G401 (cell line): ENCODE measurements around the gene RGS18. TPM values are rescaled to one million over a fixed set of nuclear protein-coding genes. Genes with fewer than 3 reads are reported as not detected.
"Not testable (repeated sequence)": the region's sequence is repeated elsewhere in the genome, so short reads cannot be mapped to it uniquely, and the experiment has no call there.

Source experiments
- DNase-seq: peaks from one replicate; pipeline ENCODE4 v3.0.0-alpha.2; 2015; ENCODE audit warnings: low spot score
- in situ Hi-C: cut with HindIII; loops from 2 replicates; pipeline ENCODE4 v1.10.0; 2016; ENCODE audit warnings: low sequenced_read_pairs, mixed read lengths
- total RNA-seq: library from RNA; depleted of rRNA; stranded (reverse); fragments of >200 nt; shearing (Covaris generic); gene quantifications from 2 replicates; pipeline ENCODE4 v1.2.3, GENCODE V29; 2014; rRNA removed

Gene RGS18, protein sequence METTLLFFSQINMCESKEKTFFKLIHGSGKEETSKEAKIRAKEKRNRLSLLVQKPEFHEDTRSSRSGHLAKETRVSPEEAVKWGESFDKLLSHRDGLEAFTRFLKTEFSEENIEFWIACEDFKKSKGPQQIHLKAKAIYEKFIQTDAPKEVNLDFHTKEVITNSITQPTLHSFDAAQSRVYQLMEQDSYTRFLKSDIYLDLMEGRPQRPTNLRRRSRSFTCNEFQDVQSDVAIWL
- total RNA-seq, result not detected in 2 replicates

DNA sequence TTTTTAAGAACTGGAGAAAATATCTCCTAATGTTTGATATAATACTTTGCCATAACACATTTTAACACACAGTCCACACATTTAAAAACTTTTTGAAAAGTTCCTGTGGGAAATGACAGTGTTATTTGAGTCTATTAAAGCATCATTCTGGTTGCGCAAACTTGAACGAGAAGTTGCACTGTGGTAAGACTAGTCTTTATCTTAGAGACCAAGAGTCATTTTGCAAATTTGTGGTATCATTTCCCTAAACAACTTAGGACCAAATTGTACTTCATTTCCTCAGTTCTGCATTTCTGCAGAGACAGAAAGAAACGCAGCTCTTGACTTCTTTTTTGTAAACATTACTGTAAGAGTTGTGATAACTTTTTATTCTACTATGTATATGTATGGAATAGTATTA lies at the start of gene RGS18:
RGS18 (plus strand) TSS at position 282 of the 400 bp plus-strand sequence. CDS start 176 bp downstream, outside the sequence.
- DNase-seq, result peak; percentile 5
- in situ Hi-C loops, result no loop called here

DNA sequence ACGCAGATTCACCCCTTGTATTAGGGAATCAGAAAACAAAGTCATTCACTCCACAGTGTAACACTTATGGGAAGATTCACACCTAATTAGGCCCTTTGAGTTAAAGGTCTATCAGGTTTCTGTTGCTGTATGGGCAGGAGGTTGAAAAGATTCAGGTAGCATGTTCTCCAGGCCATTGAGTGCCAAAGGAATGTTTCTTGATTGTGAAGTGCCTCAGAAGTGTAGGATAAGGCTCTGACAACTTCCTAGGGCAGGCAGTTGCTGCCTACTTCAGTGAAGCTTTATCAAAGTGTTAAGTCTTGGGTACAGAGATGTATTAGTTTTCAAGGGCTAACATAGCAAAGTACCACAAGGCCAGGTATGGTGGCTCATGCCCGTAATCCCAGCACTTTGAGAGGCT lies 48.7 kb upstream of the RGS18 start:
- in situ Hi-C loops, result no loop called here
- no peak for DNase-seq

DNA sequence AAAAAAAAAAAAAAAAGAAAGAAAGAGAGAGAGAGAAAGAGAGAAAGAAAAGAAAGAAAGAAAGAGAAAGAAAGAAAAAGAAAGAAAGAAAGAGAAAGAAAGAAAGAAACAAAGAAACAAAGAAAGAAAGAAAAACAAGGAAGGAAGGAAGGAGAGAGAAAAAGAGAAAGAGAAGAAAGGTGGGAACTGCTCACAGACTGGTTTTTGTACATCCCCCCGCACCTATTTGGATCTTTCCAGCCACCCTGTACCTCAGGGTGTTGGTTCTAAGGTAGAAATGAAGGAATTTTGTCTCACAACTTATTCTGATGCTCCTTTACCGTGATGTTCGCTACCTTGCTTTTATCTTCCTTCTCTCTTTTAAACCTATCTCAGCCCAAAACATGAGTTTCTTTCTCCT lies 43.3 kb upstream of the RGS18 start:
- no peak for DNase-seq
- in situ Hi-C loops, result no loop called here

DNA sequence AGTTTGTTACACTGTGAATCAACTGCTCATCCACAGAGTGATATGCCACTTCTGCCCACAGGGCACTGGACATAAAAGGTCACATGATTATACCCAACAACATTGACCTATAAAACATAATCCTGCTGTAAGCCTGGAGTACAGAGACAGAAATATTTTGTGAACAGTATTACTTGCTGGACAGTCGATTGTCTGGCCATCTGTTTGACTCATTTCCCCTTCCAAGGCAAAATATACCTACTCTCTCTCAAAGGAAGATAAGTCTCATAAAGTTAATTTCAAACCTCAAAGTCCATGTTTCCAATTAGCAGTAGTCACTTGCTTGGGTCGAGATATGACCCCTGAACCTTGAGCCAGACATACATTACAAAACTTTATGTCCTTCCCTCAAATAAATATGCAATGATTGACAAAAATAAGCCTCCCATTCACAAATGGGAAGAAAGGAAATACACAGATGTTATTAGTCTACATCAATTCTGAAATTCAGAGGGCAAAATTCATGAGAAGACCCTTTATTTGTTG lies 39.3 kb upstream of the RGS18 start:
- no peak for DNase-seq
- in situ Hi-C loops, result no loop called here

DNA sequence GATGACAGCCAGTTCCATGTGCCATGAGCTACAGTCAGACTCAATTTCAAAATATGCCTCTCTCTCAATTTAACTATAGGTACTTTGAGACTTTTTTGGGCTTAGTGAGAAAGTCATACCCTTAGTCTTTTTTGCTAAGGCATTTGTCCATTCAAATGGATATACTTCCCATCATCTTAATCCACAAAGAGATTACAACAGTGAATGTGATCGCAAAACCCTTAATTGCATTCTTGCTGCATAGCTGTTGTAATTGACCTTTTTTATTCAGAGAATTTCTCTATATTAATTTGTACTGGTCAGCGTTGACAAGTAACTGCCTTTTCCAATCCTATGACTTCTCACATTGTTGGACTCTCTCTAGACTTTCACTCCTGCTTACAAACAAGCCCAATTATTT lies 38.6 kb upstream of the RGS18 start:
- no peak for DNase-seq
- in situ Hi-C loops, result no loop called here

DNA sequence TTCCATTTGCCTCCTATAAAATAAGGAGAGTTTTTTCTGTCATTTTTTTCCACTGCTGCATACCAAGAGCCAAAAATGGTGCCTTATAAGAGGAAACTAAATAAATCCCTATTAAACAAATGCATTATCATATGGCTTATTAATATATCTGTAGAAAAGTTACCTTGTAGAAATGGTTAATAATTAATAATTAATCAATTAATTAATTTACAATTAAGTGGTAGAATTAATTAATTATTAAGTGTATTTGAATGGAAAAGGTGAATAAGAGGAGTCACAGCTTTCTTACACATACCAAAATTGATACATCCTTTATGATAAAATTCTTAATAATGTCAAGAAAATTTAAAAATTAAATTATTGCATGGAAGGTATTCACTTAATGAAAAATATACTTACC lies 35.6 kb upstream of the RGS18 start:
- no peak for DNase-seq
- in situ Hi-C loops, result no loop called here

DNA sequence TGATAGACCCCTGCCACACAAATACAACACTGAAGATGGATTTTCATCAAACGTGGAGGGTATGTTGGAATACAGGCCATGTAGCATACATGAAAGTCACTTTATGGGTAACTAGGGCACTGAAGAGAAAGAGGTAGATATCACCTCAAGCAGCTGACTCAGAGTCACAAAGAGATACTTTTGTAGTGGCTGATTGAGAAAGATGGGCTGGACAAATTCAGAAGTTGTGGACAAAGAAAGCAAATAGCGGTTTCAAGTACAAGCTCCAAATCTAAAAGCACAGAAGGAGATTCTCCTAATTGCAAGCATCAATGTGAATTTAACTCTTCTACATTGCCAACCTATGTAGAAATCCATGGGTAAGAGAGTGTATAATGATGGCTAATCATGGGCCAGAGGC lies 35.0 kb upstream of the RGS18 start:
- in situ Hi-C loops, result no loop called here

DNA sequence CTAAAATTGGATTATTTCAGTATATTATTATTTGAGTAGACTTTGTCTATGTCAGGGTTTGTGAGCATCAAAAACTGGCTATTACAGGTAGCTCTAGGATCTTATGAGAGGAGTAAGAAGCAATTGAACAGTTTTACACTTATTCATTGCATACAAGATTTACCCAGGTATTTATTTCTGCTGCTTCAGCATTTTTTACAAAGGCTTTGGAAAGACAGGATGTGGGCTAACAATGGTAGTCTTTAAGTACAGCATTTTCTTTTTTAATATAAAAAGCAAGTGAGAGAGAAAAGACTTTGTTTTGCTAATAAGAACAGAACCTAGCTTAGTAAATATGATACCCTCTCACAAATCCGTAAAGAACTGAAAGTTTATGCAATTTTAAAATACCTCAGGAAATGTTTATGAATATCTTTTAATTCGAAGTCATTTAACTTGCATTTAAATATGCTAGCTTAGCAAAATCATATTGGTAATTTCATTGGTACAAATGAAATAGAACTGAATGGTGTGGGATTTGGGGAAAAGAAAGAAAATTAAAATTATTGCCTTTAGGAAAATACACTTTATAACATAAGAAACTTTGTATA lies 32.1 kb upstream of the RGS18 start:
- in situ Hi-C loops, result no loop called here

More for the DNA sequence above, 35.0 kb upstream of the RGS18 start:
- DNase-seq, result no peak

DNA sequence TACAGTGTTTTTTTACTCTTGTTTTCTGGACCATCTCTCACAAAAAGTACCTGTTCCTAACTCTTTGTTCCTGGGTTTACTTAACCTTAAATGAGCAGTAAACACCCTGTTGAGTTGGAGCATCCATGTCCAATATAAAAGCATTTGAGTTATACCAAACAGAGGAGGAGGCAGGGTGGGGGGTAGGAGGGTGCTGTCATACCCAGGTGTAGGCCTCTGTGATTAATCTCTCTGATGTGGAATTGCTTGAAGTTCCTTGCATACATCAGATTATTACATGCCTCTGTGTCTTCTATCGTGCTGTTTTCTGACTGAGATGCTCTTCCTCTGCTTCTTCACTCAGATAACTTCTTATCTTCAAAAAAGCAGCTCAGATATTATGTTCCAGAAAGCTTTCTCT lies 28.1 kb upstream of the RGS18 start:
- DNase-seq, result no peak
- in situ Hi-C loops, result no loop called here

More for the DNA sequence above, 32.1 kb upstream of the RGS18 start:
- no peak for DNase-seq

DNA sequence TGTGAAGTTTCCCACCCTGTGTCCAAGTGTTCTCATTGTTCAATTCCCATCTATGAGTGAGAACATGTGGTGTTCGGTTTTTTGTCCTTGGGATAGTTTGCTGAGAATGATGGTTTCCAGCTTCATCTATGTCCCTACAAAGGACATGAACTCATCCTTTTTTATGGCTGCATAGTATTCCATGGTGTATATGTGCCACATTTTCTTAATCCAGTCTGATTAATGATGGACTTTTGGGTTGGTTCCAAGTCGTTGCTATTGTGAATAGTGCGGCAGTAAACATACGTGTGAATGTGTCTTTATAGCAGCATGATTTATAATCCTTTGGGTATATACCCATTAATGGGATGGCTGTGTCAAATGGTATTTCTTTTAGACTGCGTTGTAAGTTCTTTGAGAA lies 27.4 kb upstream of the RGS18 start:
- in situ Hi-C loops, DNase-seq: not testable (repeated sequence)

DNA sequence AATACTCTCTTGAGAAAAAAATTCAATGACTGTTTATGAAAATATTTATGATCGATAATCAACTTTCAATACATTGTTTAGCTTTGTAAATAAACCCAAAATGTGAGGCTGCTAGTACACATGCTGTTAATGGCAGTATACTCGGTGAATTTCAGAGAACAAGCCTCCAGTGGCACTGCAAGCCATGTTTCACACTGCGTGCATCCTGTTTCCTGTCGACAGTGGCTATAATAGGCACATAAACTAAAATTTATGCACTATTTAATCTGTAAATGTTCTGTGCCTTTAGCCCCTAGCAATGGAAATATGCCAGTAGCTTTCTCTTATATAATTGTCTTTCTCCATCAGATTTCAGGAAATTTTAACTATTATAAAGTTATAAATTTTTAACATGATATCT lies 26.3 kb upstream of the RGS18 start:
- in situ Hi-C loops, result no loop called here
- no peak for DNase-seq

DNA sequence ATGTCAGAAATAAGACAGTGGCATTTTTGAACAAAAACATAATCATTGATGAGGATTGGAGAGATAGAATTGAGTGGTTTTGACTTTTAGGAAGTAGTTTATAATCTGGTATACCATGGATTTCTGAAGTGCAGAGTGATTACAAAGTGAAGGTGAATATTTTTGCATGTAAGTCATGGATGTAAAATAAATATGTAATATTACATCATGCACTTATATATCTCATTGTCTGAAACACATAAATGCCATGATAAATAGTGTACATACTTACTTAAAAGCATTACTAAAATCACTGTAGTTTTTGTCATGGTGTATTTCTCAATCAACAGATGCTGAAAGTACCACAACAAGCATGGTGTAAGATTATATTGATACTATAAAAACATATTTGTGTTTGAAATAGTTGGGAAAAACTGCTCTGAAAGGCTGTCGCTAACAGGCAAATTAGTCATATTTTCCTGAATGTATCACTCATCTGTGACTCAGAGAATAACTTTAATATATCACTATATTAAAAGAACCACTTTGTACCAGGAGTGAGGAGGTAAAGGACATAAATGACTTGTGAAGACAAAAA lies 24.8 kb upstream of the RGS18 start:
- no peak for DNase-seq
- in situ Hi-C loops, result no loop called here

DNA sequence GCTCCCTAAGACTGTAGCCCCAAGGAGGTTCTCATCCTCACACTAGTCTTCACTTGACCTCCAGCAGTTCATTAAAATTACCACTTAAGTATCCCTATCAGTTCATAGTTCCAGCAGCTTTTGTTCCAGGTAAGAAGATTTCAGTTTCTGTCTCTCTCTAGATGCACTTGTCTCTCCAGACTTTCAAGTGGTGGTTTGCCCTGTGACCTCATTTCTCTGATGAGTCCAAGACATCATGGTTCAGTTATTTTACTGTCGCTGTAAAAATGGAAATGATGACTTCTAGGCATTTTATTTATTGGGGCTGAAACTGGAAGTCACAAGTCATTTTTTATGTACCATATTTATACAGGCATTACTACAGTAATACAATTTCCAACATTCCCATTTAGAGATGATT lies 17.9 kb upstream of the RGS18 start:
- in situ Hi-C loops, result no loop called here

DNA sequence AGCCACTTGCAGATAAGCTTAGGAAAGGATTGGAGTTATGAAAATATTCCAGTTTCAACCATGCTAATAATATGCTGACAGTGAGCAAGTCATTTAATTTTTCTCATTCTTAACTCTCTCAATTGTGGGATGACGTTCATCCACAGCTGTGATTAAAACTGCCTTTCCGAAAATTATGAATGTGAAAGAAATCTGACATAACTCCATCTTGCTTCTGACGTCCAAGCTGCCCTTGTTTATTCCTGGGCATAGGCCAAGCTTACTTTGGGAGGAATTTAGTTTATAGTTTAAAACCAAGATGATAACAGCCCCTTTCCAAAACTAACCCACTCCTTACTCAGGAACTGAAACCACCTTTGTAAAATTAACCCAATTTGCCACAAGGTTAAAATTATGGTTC lies 11.0 kb upstream of the RGS18 start:
- in situ Hi-C loops, result no loop called here
- DNase-seq, result no peak

More for the DNA sequence above, 17.9 kb upstream of the RGS18 start:
- no peak for DNase-seq

DNA sequence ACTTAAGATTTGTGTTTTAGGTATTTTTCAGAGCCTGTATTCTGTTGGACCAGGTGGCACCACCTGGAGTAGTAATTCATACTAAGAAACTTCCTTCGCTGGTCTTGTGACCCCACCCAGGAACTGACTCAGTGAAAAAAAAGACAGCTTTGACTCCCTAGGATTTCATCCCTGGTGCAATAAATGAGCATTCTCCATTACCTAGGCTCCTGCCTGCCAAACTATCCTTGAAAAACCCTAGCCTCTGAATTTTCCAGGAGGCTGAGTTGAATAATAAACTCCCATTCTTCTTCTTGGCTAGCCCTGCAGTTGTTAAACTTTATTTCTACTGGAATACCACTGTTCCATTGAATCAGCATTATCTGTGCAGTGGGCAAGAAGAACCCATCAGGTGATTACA lies 10.6 kb upstream of the RGS18 start:
- DNase-seq, result no peak
- in situ Hi-C loops, result no loop called here

DNA sequence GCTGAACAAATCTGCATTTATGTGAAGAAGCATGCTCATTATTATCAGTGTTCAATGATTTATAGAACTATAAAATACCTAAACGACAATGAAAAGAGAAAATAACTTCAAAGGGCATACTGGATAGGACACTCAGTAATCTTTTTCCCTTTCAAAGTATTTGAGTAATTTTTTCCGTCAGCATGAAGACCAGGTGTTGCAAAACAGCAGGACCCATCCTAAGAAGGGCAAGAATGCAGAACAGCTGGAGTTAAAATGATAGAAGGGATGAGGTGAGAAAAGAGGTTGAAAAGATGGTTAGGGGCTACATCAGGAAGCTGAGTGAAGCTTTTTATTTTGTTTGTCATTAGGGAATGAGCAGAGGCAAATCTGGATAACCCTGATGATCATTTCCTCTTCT lies 7.1 kb upstream of the RGS18 start:
- in situ Hi-C loops, result no loop called here
- DNase-seq, result no peak

DNA sequence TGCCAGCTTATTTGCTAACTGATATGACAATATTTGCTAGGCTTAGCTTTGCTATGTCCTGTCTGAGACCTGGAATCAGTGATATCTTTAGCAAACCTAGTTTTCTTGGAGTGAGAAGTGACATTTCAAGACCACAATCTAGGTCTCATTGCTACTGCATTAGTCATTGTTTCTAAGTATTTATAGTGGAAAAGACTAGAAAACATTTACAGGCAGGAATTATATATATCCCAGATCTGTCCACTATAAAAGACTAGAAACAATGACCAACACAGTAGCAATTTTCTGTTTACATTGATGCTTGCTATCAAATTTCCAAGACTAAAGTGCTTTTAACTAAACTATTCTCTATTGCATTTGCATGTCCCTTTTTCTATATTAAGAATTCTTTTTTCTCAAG lies 5.0 kb upstream of the RGS18 start:
- DNase-seq, result no peak
- in situ Hi-C loops, result no loop called here

DNA sequence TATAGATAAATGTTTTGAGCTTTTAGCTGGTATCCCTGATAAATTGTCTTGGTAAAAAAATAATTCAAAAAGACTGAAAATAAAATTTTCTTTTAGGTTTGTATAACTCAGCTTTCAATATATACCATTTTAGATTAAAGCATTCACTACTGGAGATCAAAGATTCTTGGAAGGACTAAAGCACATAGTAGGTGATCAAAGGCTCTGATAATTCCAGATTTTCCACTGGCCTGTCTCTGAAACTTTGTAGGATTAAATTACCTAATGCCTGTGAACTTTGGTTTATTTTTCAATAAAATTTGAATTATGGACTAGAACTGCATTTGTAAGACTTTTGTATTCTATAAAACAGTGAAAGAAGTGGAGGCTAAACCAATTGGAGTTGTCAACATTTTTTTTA lies 1.2 kb upstream of the RGS18 start:
- DNase-seq, result no peak
- in situ Hi-C loops, result no loop called here

DNA sequence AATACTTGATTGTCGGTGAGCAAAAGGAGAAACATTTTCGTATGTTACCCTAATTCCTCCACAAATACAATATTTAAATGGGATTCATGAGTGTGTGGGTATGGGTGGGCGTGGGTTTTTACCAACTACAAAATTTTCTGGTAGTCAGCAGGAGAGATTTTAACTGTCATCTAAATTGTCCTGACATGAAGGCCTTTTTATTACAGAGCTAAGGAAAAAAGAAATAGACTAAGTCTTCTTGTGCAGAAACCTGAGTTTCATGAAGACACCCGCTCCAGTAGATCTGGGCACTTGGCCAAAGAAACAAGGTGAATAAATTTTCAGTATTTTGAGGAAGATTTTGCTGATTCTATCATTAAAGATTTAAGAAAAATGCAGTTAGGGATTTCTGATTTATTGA lies 752 bp downstream of the RGS18 start:
- DNase-seq, result no peak
- in situ Hi-C loops, result no loop called here

DNA sequence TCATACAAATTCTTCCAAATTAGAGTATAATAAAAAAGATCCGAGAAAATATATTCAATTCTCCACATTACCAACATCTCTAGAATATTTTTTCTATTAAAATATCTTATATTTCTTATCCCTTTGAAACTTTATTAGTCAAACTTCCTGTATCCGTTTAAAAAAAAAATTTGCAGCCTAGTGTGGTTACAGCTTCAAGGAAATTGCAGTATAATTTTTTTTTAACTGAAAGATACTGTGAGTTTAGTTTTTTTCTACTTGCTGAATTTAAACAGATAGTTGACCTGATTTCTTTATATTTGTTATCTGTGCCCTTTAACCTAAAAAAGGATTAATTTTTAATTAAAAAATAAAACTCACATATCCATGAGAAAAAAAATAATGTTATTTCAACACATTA lies 1.5 kb downstream of the RGS18 start:
- in situ Hi-C loops, result no loop called here
- no peak for DNase-seq

DNA sequence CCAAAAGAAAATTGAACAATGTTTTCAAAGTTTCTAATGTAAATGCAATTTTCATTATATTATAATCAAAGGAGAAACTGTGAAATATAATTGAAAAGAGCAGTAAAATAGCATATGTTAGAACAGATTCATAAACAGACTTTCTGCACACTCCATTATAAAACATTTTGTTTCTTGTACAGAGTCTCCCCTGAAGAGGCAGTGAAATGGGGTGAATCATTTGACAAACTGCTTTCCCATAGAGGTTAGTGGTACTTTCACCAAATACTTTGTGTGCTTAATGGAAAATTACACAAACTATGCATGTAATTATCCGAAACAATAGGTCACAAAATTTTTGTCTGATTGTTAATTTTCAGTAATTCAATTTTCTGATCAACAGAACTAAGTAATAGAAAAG lies 1.9 kb downstream of the RGS18 start:
- no peak for DNase-seq
- in situ Hi-C loops, result no loop called here
